Ecto neural progenitor cell (in vitro differentiated cells): ENCODE data around the gene SUMO1.
"Not testable (repeated sequence)": the region's sequence is repeated elsewhere in the genome, so short reads cannot be mapped to it uniquely, and the experiment has no call there.

Experiments
- DNase-seq: peaks from one replicate; pipeline ENCODE4 v3.0.0-alpha.2; 2018; ENCODE audit warnings: low spot score

The SUMO1 gene

DNA sequence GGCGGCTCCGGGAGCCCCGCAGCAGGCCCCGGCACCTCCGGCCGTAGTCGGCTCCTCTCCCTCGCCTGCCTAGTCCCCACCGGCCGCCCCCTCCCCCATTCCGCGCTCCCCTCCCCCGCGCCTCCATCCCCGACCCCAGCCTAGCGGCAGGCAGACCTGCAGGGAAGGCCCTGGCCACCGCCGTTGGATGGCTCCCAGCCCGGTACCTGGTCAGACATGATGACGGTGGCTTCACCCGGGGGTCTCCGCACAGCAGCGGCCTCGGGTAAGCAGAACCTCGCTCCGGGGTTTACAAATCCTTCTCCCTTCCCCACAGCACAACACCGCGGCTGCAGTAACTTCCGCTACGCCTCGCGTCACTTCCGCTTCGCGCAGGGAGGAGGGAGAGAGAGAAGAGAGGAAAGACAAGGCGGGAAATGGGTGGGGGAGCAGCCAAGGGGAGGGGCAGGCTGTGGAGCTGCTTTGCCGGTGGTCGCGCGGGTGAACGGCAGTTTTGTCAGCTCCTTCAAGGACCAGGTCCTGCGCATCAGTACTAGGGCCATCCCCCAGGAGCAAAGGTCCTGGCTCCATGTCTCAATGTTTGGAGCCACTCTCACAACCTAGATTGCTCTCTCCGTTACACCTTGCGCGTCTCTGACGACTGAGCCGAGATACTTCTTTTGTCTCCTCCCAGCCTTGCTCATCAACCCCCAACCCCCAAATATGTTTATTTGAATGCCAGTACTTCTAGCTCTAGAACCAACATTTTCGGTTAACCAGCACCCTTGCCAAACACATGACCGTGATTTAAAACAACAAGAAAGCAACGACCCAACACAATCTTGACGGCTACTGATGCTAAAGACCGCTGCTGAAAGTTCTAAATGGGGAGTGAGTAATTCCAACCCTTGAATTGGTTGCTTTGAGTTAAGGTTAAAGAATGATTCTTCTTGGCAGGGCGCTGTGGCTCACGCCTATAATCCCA is at the start of gene SUMO1:
TSS of gene SUMO1 (minus strand) at position 364 of the 964 bp plus-strand sequence. CDS start at position 218, 146 bp downstream.
- peak; percentile 94 for DNase-seq

DNA sequence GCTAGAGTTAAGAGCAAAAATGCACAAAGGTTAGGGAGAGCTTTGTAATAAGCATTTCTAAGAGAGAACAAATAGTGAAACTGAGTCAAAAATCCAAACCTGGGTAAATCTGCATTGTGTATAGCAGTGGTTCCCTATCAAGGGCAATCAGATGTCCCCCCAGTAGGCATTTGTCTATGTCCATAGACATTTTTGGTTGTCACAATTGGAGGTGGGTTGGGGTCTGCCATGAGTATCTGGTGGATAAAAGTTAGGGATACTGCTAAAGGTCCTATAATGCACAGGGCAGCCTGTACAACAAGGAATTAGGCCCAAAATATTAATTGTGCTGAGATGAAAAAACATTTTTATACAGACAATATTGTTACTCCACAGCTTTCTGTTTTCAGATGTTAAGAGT is 48.2 kb upstream of the SUMO1 start:
- DNase-seq: no peak

DNA sequence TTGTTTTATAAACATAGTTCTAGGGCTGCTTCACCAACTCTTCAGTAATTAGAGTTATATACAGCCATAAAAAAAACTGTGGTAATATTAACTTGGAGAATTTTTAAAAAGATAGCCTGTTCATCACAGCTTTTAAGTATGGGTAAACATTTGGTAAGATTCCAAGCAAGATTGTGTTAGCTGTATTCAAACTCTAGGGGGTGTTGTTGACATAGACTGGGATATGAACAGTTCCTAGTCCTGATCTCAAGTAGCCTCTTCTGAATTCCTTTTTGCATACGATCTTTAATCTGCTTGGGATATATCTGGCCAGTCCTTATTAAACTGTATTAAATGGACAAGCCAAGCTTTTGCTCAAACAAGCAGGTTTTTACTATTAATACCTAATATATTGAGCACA is 40.5 kb upstream of the SUMO1 start:
- DNase-seq: no peak

DNA sequence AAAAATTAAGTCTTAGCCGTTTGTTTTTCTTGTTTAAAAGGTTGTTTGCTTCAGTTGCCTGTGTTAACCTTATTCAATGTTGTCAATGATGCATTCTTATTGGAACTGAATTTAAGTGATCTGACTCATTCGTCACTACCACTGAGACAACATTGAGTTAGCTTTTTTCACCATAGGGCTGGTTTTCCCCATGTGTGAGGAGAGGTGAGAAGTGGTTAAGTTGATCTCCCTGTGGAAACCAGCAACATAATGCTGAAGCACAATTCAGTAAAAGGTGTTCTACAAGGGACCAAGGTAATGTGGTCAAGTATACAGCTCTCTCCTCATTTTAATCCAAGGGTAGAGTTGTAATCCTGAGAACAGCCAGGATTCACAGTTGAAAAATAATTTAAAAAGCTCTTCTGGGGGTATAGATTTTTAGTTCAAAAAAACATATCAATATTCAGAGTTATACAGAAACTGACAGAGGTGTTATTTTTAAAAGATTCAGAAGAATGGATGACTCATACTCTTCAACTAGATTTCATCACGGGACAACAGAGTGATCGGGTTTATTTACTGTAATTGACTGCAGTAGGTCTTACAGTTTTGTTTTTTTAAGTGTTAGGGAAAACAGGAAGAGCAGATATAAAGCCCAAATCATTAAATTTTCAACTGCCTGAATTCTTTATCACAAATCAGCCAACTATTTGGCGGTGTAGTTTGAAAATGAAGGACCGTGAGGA is 39.8 kb upstream of the SUMO1 start:
- DNase-seq: no peak

DNA sequence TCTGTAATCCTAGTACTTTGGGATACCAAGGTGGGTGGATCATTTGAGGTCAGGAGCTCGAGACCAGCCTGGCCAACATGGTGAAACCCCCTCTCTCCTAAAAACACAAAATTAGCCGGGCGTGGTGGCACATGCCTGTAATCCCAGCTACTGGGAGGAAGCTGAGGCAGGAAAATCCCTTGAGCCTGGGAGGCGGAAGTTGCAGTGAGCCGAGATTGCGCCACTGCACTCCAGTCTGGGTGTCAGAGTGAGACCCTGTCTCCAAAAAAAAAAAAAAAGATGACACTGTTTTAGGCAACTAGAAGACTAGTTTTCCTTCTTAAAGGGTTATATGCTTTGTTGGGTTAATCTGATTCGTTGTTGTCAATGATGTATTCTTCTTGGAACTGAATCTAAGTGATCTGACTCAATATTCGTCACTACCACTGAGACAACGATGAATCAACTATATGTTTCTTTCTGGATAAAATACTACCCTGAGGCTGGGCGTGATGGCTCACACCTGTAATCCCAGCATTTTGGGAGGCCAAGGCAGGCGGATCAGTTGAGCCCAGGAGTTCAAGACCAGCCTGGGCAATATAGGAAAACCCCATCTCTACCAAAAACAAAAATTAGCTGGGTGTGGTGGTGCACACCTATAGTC is 37.8 kb upstream of the SUMO1 start:
- DNase-seq: not testable (repeated sequence)

DNA sequence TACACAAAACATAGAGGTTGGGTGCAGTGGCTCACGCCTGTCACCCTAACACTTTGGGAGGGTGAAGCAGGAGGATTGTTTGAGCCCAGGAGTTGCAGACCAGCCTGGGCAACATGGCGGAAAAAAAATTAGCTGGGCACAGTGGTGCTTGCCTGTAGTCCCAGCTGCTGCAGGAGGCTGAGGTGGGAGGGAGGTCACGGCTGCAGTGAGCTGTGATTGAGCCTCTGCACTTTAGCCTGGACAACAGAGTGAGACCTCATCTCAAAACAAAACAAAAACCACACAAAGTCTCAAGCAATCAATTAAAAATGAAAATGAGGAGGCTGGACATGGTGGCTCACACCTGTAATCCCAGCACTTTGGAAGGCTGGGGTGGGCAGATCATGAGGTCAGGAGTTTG is 32.1 kb upstream of the SUMO1 start:
- DNase-seq: no peak

DNA sequence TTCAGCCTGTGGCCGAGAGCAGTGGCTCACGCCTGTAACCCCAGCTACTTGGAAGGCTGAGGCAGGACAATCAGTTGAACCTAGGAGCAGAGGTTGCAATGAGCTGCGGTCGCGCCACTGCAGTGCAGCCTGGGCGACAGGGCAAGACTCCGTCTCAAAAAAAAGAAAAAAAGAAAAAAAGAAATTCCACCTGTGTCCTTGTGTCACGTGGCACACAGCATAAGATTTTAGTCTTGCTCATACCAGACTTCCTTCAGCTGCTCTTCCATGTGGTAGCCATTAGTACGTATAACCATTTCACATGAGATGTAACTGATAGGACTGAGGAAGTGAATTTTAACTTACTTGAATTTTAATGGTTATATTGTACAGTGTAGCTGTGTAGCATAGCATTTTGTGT is 31.2 kb upstream of the SUMO1 start:
- no peak for DNase-seq

DNA sequence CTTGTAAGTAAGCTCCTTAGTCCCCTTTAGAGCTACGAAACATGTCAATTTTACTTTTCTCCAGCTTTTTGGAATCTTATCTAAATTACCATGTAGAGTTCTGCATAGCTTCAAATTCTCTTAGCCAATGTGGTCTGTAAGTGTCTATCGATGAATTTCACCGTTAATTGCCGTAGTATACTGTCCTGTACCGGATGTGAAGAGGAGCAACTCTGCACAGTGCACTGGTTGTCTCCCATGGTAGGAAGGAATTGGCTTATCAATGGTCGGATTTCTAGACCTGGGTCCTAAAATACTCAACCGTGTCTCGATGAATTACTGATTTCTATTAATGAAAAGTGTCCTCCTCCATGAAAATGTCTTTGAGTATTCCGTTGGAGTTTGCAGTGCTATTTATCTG is 29.1 kb upstream of the SUMO1 start:
- no peak for DNase-seq

DNA sequence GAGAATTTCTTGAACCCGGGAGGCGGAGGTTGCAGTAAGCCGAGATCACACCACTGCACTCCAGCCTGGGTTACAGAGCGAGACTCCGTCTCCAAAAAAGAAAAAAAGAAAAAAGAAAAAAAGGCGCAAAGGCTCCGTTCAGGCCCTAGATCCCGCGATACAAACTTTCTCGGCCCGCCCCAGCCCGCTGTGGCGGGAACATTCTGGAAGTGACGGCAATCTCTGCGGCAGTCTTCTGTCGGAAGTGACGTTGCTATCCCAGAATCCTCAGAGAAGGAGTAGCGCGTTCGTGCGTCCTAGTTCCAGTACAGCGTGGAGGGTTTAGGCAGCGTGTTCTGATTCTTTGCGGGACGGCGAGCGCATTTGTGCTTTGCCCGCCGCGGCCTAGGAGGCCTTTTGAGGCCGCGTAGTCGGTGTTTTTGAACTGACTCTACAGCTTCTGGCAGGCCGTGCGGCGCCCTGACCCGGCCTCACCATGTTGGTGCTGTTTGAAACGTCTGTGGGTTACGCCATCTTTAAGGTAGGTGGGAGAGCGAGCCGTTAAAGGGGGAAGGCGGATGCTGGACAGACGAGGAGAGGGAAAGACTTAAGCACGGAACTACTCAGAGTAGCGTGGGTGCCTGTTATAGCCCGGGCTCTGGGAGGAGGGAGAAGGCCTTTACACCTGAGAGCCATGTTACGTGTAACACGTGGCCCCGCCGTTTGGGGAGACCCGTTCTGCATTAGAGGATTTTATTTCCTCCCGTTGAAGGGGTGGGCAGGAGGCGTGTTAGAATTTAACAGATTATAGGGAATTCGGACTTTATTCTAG is 27.3 kb upstream of the SUMO1 start, which contains the start of gene NOP58:
TSS of gene NOP58 (plus strand) at position 297 of the 811 bp plus-strand sequence. CDS start at position 476, 179 bp downstream.
- DNase-seq: peak; percentile 93

DNA sequence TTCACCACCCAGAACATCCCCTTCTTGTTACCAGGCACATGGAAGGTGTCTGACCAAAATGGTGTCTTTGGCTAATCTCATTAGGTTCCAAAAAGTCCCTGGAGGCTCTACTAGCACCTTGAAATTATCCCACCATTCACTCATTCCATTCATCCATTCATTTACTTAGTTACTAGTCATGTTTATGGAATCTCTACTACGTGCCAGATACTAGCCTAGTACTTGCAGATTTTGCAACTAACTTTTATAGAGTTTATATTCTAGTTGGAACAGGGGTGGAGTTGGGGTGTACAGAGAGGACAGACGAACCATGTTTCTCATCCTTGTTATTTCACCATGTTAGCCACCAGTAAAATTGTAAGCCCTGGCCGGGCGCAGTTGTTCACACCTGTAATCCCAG is 23.1 kb upstream of the SUMO1 start:
- DNase-seq: no peak

DNA sequence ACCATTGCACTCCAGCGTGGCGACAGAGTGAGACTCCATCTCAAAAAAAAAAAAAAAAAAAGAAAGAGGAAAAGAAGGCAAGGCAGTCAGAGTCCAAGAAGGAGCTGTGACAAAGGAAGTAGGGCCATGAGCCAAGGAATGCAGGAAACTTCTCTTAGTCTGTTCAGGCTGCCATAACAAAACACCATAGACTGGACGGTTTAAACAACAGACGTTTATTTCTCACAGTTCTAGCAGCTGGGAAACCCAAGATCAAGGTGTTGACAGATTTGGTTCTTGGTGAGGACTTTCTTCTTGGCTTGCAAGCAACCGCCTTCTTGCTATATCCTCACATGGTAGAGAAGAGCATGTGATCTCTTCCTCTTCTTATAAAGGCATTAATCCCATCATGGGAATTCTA is 13.1 kb upstream of the SUMO1 start:
- DNase-seq: no peak

DNA sequence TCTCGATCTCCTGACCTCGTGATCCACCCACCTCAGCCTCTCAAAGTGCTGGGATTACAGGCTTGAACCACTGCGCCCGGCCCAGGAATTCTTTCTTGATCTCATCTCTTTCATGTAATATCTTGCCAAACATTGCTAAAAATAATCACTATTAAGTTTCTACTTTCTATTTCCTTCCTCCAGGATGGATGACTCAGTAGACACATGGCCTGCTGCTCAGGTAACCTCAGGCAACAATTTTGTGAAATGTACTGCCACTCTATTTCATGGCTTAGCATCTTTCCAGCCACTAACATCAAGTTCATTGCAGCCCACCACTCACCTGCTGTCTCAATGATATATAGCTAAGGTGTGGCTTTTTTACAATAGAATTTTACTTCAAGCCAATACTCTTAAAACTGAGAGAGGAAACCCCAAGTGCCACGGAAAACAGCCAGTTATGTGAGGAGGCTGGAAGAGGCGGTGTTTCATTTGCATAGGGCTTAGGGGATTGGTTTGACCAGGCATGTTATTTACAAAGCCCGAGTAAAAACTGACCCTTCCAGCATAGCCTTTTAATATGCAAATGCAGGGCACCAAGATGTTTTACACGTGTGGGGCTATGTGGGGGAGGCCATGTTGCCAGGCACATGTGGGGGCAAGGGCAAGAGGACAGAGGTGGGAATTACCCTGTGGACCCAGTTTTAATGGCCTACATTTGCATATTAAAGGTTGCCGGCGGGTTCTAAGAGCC is 11.3 kb upstream of the SUMO1 start:
- DNase-seq: no peak

DNA sequence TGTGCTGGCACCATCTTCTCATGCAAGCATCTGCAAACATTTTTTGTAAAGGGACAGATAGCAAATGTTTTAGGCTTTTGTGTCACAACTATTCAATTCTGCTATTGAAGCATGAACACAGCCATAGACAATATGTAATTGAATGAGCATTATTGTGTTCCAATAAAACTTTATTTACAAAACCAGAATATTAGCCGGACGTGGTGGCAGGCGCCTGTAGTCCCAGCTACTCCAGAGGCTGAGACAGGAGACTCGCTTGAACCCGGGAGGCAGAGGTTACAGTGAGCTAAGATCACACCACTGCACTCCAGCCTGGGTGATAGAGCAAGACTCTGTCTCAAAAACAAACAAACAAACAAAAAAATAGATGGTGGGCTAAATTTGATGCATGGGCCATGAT is 9.3 kb upstream of the SUMO1 start:
- DNase-seq: not testable (repeated sequence)

DNA sequence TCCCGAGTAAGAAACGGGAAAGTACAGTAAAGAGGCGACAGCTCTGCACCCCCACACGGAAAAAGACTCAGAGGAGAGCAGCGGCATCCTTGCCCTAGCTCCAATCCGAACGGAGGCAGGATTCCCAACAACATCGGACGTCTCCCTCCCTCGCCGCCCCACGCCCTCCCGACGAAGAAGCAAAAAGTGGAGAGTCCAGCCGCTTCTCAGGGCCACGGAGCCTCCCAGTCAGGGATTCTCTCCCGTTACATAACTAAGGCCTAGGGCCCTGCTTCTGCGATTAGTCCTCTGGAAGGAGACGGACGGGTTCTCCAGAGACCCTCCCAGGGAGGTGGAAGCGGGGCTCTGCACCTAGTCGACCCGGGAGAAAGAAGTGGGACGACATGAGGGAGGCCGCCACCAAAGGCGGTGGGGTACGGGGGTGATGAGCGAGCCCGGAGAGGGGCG is 587 bp downstream of the SUMO1 start:
- no peak for DNase-seq

DNA sequence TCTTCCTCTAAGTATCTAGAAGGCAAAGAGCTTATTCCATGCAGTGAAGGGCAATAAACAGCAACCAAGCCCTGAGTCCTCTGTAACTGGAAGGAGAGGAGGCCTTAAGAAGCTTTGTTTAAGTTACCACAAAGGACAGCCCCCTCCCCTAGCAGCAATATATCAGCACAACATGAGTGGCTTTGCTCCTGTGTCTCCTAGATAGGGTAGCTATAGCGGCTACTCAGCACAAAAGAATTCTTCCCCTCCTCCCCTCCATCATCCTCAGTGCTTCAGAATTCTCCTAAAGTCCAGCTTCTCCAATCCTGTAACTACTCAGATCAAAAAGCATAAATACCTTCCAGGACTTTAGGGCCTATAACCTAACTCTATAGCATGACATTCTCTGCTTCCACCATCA is 16.5 kb downstream of the SUMO1 start:
- no peak for DNase-seq

DNA sequence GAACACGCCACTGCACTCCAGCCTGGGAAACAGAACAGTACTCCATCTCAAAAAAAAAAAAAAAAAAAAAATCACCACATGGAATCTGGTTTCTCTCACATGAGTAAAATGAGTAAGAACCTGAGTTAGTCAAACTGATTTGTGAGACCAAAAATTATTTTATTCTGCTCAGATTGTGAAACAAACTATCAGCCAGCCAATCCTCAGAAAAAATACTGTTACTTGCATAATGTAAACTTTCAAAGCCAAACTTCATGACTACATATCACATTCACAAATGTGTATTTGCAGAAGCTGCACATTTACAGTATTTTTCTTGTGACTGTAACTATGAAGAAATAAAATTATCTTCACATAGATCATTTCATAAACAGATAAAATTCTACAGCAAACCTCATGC is 23.2 kb downstream of the SUMO1 start:
- no peak for DNase-seq

DNA sequence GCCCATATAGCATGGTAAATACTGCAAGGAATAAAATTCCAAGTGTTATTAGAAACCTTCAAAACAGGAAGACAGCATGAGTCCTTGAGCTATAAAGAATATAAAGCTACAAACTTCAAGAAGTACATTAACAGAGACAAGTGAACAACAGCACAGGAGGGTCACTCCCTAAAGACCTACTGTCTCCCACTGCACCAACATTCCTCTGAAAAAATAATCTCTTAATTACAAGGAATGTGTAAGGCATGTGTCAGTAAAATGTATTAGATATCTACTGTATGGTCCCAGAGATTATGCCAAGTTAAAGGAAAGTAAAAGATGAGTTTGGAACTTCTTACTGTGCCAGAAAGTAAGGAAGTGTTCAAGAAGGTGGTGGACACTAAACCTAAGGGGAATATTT is 29.9 kb downstream of the SUMO1 start:
- DNase-seq: no peak

DNA sequence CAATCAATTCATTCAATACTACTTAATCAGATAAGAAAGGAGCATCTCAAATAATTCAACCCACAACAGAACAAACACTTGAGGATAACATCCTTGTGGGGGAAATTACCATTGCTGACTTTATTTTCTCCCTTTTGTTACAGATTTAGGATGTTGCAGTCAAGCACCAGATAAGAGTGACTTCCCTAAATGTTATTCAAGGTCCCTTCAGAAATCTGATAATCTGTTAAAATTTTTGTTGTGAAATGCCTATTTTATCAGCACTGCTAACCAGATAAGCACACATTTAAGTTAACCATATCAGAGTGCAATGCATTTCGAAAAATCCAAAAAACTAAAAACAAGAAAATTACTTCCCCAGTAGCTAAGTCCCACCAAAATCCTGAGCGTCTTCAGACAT is 33.5 kb downstream of the SUMO1 start:
- no peak for DNase-seq

DNA sequence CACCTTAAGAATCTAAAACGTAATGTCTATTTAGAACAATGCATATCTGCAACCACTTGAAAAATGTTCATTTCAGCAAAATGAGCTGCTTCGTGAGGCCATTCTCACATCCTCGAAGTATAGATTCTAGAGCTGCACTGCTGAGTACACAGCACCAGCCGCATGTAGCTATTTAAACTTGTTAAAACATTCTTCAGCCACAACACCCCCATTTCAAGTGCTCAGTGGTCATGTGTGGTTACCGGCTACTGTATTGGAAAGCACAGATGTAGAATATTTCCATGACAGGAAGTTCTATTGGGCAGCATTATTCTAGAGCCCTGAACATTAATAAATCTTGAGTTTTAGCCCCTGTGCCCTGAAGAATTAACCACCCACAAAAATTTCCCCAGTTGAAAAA is 35.0 kb downstream of the SUMO1 start:
- no peak for DNase-seq

DNA sequence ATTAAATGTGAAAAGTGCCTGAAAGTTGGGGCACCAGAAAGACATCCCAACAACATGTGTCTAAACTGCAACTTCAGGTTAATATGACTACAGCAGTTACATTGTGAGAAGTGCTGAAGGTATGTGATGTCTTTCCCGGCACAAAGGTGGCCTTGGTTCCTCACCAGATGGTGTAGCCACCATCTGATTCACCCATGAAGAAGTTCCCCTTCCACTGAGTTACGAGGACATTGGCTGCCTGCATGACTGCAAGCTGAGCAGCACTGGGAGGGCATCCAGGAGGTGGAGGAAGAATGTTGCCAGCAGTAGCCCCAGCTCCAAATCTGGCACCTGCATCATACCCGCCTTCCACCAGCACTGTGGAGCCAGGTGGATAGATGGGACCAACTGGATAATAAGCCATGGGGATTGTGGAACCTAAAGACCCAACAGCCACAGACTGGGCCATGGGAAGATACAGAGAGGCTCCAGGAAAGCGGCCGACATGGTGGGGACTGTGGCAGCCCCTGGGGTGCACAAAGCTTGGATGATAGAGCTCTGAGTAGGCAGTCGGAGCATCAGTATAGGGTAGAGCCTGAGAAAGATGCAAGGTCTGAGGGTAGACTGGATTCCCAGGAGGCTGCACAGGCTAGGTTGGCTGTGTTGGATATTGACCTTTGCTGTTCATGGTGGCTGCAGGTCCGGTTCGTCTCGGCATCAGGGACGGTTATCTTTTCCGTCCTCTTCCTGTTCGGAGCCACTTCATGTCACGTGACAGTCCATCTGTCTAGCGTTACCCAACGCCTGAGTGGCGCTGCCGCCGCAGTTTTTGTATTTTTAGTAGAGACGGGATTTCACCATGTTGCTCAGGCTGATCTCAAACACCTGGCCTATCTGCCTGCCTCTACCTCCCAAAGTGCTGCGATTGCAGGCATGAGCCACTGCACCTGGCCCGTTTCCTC is 36.9 kb downstream of the SUMO1 start:
- DNase-seq: no peak
